Activated CD8-positive, alpha-beta memory T cell treated with anti-CD3 and anti-CD28 coated beads, Interleukin-2, amount 10 ng/mL, durations not matched to agents 7 days and 5 days (primary cell): Measurements from ENCODE around the gene CEP120. TPM values are rescaled to one million over a fixed set of nuclear protein-coding genes. Genes with fewer than 3 reads are reported as not detected.
"Not testable (repeated sequence)": the region's sequence is repeated elsewhere in the genome, so short reads cannot be mapped to it uniquely, and the experiment has no call there.

Experiments
- ATAC-seq: fragments of 150-1000 bp; cut with Tn5 transposase; one replicate; pipeline ENCODE4 v1.10.0; 2021; ENCODE audit warnings: moderate library complexity
- CTCF ChIA-PET: fragments of 350-600 bp; sonication (Branson Sonifier 250); formaldehyde crosslinking; loops from one replicate; lab custom pipeline; 2021; ENCODE audit warnings: antibody characterized with exemption; lab: Charles Lee
- DNase-seq: peaks from one replicate; pipeline ENCODE4 v3.0.0-alpha.2; 2020
- H3K27ac Mint-ChIP-seq: one replicate; pipeline ENCODE4 v1.8.0; 2021; ENCODE audit warnings: mild to moderate bottlenecking, mixed read lengths
- H3K27me3 Mint-ChIP-seq: one replicate; pipeline ENCODE4 v1.8.0; 2021; ENCODE audit warnings: mixed read lengths
- H3K36me3 Mint-ChIP-seq: one replicate; pipeline ENCODE4 v1.8.0; 2021; ENCODE audit warnings: mild to moderate bottlenecking, mixed read lengths
- H3K4me1 Mint-ChIP-seq: one replicate; pipeline ENCODE4 v1.8.0; 2021; ENCODE audit warnings: mixed read lengths
- H3K4me3 Mint-ChIP-seq: one replicate; pipeline ENCODE4 v1.8.0; 2021; ENCODE audit warnings: mild to moderate bottlenecking, moderate library complexity, mixed read lengths
- H3K9me3 Mint-ChIP-seq: one replicate; pipeline ENCODE4 v1.8.0; 2022; ENCODE audit warnings: low read depth, mixed read lengths
- total RNA-seq, 2 experiments: library from RNA; stranded (reverse); gene quantifications; one replicate each; pipeline ENCODE4 v1.2.3, GENCODE V29; 2021

CEP120 gene
- total RNA-seq, 2 experiments from 2014 or later = 29.4 to 32.1 TPM

DNA sequence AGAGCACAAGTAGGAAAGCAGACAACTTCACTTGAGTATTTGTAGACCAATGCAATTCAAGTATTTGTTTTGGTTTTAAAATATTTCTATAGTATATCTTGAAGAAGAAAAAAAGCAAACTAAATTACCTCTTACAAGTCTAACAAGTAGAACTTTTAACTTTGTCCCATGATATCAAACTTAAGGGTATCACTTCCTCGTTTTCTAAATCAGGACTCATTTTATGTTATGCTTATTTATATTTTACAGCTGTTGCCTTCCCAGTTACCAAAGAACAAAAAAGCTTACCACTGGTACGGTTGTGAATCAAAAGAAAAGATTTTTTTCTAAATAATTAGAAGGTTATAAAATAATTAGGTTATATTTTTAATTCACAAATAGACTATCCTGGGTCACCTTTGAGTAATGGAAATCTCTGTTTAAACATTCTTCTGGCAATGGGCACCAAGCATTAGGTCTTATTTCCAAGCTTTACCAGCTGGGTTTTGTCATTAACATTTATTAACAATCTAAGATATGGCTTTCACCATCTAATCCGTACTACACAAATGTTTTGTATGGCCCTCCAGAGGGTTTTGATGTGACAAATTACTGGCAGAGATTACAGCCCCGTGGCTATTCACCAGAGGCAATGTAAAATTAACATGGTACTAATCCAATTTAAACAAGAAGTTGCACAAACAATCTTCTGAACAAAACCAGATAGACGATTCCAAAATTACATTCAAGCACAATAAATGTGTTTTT is 63.6 kb downstream of the CEP120 start:
- no peaks in the 10 kb centered on the region for H3K27me3 Mint-ChIP-seq
- no peak for ATAC-seq
- peaks cover 4% of the 10 kb centered on the region for H3K9me3 Mint-ChIP-seq
- no peak for DNase-seq
- peaks cover 48% of the 10 kb centered on the region for H3K36me3 Mint-ChIP-seq
- no peak overlapping the region for H3K27ac Mint-ChIP-seq
- CTCF ChIA-PET = no interaction called here
- H3K4me1 Mint-ChIP-seq = no peaks in the 10 kb centered on the region
- no peak overlapping the region for H3K4me3 Mint-ChIP-seq

DNA sequence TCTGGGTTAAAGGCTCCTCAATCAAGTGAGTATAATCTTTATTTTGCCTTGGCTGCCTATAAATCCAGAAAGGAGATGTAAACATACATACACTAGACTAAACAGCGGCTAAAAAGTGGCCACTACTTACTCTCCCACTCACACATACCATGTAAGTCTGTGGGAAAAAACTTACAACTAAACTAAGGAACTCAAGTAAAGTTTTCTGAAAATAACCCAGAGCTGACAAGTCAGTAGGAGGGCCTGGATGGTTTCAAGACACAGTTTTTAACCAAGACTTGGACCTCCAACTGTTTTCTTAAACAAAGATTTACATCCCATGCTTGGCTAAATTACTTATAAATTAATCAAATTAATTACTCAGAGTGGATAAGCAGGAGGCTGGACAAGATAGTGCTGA is 64.5 kb downstream of the CEP120 start:
- ATAC-seq = no peak
- Mint-ChIP-seq H3K9me3 (peaks cover 4% of the 10 kb centered on the region), H3K4me1 (no peaks in the 10 kb centered on the region), H3K27ac (no peak overlapping the region), H3K27me3 (no peaks in the 10 kb centered on the region), H3K36me3 (peaks cover 48% of the 10 kb centered on the region), H3K4me3 (no peak overlapping the region)
- no peak for DNase-seq
- CTCF ChIA-PET = no interaction called here

GRCh38 chr5:123358304-123358703 is 64.9 kb downstream of the CEP120 start:
- Mint-ChIP-seq H3K27ac (no peak overlapping the region), H3K9me3 (peaks cover 4% of the 10 kb centered on the region), H3K4me3 (no peak overlapping the region), H3K27me3 (no peaks in the 10 kb centered on the region), H3K4me1 (no peaks in the 10 kb centered on the region), H3K36me3 (peaks cover 52% of the 10 kb centered on the region)
- DNase-seq (no peak), ATAC-seq (no peak)
- CTCF ChIA-PET = no interaction called here

- H3K36me3 Mint-ChIP-seq = peaks cover 16% of the 10 kb centered on the region
- no peaks in the 10 kb centered on the region for H3K9me3 Mint-ChIP-seq
- DNase-seq (no peak), ATAC-seq (no peak)
- no peak overlapping the region for H3K4me3 Mint-ChIP-seq
- no peak overlapping the region for H3K27ac Mint-ChIP-seq
- CTCF ChIA-PET = interaction anchor here (1.1 kb wide), 1 partner anchor 10 kb away, joined by 3 read pairs; no protein-coding TSS in a partner anchor
- H3K4me1 Mint-ChIP-seq = no peaks in the 10 kb centered on the region
- no peaks in the 10 kb centered on the region for H3K27me3 Mint-ChIP-seq
Measured at GRCh38 chr5:123351820-123352219, 71.4 kb downstream of the CEP120 start.

GRCh38 chr5:123351240-123351639 is 72.0 kb downstream of the CEP120 start:
- Mint-ChIP-seq H3K27me3 (no peaks in the 10 kb centered on the region), H3K27ac (no peak overlapping the region), H3K9me3 (no peaks in the 10 kb centered on the region), H3K4me1 (no peaks in the 10 kb centered on the region), H3K4me3 (no peak overlapping the region), H3K36me3 (peaks cover 13% of the 10 kb centered on the region)
- DNase-seq = no peak
- no peak for ATAC-seq
- CTCF ChIA-PET = no interaction called here

DNA sequence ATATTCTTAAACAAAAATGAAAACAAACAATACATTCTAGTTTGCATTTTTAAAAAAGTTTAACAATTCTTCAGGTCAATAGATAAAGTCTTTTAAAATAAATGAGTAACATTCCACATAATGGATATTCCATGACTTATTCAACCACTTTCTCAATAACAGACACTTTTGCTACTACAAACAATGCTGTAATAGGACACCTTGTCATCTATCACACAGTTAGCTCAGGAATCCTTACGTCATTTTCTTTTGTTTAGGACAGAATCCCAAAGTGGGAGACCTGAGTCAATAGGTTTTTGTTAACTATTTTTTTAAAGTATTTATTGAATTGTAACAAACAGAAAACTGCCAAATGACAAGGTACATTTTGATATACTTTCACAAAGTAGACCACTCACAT is 72.5 kb downstream of the CEP120 start:
- CTCF ChIA-PET = no interaction called here
- Mint-ChIP-seq H3K27ac (no peak overlapping the region), H3K9me3 (no peaks in the 10 kb centered on the region), H3K27me3 (no peaks in the 10 kb centered on the region), H3K4me1 (no peaks in the 10 kb centered on the region), H3K4me3 (no peak overlapping the region), H3K36me3 (peaks cover 10% of the 10 kb centered on the region)
- no peak for ATAC-seq
- no peak for DNase-seq

DNA sequence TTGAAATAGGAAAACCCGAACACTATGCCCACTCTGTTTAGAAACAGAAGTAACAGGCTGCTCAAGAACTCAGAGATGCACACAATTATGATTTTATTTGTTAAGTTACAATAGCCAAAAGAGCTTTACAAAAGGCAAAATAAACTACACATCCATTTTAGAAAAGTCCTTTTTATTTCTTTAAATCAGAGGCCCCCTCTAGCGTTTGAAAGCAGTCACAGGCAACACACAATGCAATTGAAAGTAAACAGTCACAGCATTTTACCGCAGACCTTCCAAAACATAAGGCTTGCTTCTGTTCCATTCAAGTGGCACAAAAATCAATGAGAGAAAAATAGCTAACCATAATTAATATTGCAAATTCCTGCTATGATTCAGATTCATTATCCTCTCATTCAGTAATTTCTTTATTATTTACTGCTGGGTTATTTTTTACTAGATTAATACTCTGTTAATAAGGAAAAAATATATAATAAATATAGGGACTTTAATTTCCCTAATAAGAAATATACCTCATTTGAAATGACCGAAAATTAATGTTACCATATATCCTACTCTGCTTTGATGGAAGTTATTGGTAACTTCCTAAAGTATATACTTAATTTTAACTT is 78.3 kb downstream of the CEP120 start:
- no peak overlapping the region for H3K4me3 Mint-ChIP-seq
- no peak for DNase-seq
- CTCF ChIA-PET = interaction anchor here (0.6 kb wide), 1 partner anchor 266 kb away, joined by 3 read pairs; no protein-coding TSS in a partner anchor

DNA sequence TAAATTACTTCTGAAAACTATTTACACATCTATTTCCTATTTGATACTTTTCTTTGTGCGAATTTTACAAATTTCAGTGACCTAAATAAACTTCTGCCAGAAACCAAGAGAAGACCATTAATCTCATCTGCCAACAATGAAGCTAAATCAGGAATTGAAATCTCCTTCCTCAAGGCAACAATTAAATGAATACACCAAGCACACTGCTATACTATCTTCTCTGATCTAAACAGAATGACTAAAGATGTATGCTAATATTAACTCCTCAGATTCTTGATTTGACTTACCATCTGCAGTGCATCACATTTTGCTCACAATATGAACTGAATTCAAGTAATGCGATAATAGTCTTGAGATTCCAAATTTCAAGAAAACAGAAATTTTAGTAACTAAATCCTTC is 82.3 kb downstream of the CEP120 start:
- DNase-seq = no peak
- Mint-ChIP-seq H3K27ac (no peak overlapping the region), H3K36me3 (peaks cover 1% of the 10 kb centered on the region), H3K27me3 (peaks cover 5% of the 10 kb centered on the region), H3K4me1 (no peaks in the 10 kb centered on the region), H3K9me3 (no peaks in the 10 kb centered on the region), H3K4me3 (no peak overlapping the region)
- no peak for ATAC-seq
- CTCF ChIA-PET = no interaction called here

More for the DNA sequence above, 78.3 kb downstream of the CEP120 start:
- no peaks in the 10 kb centered on the region for H3K4me1 Mint-ChIP-seq
- no peaks in the 10 kb centered on the region for H3K9me3 Mint-ChIP-seq
- no peak overlapping the region for H3K27ac Mint-ChIP-seq
- peaks cover 6% of the 10 kb centered on the region for H3K36me3 Mint-ChIP-seq
- no peaks in the 10 kb centered on the region for H3K27me3 Mint-ChIP-seq
- no peak for ATAC-seq

DNA sequence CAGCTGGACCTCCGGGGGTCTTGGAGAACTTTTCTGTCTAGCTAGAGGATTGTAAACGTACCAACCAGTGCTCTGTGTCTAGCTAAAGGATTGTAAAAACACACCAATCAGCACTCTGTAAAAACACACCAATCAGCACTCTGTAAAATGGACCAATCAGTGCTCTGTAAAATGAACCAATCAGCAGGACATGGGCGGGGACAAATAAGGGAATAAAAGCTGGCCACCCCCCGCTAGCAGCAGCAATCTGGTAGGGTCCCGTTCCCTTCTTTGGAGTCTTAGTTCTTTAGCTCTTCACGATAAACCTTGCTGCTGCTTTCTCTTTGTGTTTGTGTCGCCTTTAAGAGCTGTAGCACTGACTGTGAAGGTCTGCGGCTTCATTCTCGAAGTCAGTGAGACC is 114.8 kb downstream of the CEP120 start:
- CTCF ChIA-PET, H3K36me3 Mint-ChIP-seq, DNase-seq, H3K27me3 Mint-ChIP-seq, H3K4me3 Mint-ChIP-seq, H3K4me1 Mint-ChIP-seq, H3K9me3 Mint-ChIP-seq, ATAC-seq, H3K27ac Mint-ChIP-seq: not testable (repeated sequence)

GRCh38 chr5:123305751-123306150 is 117.5 kb downstream of the CEP120 start:
- ATAC-seq (no peak), DNase-seq (no peak)
- CTCF ChIA-PET = no interaction called here
- no peaks in the 10 kb centered on the region for H3K36me3 Mint-ChIP-seq
- H3K4me1 Mint-ChIP-seq = no peaks in the 10 kb centered on the region
- H3K27me3 Mint-ChIP-seq = peaks cover 12% of the 10 kb centered on the region
- no peaks in the 10 kb centered on the region for H3K9me3 Mint-ChIP-seq
- H3K27ac Mint-ChIP-seq = no peak overlapping the region
- H3K4me3 Mint-ChIP-seq = no peak overlapping the region

DNA sequence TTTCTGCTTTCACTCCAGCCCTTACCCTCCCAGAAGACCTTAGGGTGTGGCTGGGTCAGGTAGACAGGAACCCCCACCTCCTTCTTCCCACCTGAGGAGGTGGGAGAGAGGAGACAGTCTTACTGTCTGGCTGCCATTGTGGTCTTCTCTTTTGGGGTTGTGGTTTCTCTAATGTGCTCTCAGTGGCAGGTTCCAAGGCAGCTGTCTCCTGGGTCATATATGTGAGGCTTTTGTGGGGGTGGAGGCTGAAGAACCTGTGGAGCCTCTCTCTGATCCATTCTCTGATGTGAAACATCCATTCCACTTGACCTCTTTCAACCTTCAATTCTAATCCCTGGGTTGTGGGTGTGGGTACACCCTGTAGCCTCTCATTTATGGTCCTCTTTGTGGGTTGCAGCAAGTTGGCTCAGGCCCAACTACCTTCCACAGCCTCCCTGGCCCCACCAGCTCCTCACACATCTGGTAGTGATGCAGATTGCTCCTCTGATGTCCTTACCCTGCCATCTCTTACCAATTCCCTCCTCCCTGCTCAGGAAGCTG is 118.4 kb downstream of the CEP120 start:
- DNase-seq (no peak), ATAC-seq (no peak)
- H3K36me3 Mint-ChIP-seq = no peaks in the 10 kb centered on the region
- H3K27me3 Mint-ChIP-seq = peaks cover 15% of the 10 kb centered on the region
- no peak overlapping the region for H3K4me3 Mint-ChIP-seq
- no peak overlapping the region for H3K27ac Mint-ChIP-seq
- no peaks in the 10 kb centered on the region for H3K4me1 Mint-ChIP-seq
- CTCF ChIA-PET = no interaction called here
- peaks cover 2% of the 10 kb centered on the region for H3K9me3 Mint-ChIP-seq

GRCh38 chr5:123303802-123304201 is 119.4 kb downstream of the CEP120 start:
- CTCF ChIA-PET = no interaction called here
- H3K4me1 Mint-ChIP-seq = no peaks in the 10 kb centered on the region
- no peak for ATAC-seq
- H3K36me3 Mint-ChIP-seq = no peaks in the 10 kb centered on the region
- H3K9me3 Mint-ChIP-seq = peaks cover 5% of the 10 kb centered on the region
- no peak for DNase-seq
- peaks cover 21% of the 10 kb centered on the region for H3K27me3 Mint-ChIP-seq
- no peak overlapping the region for H3K27ac Mint-ChIP-seq
- no peak overlapping the region for H3K4me3 Mint-ChIP-seq

DNA sequence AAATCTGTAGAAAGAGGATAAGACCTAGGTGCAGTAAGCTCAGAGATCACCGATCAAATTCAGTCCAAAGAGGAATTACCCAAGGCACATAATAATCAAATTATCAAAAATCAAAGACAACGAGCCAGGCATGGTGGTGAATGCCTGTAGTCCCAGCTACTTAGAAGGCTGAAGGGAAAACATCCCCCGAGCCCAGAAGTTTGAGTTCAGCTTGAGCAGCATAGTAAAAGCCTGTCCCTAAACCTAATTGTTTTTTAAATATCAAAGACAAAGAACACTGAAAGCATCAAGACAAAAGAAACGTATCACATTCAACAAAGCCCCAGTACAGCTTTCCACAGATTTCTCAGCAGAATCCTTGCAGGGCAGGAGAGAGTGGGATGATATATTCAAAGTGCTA is 122.9 kb downstream of the CEP120 start:
- Mint-ChIP-seq H3K27me3 (peaks cover 28% of the 10 kb centered on the region), H3K4me1 (peaks cover 1% of the 10 kb centered on the region), H3K4me3 (no peak overlapping the region), H3K36me3 (peaks cover 1% of the 10 kb centered on the region), H3K9me3 (peaks cover 5% of the 10 kb centered on the region), H3K27ac (no peak overlapping the region)
- CTCF ChIA-PET = no interaction called here
- no peak for ATAC-seq
- DNase-seq = no peak

- ATAC-seq (no peak), DNase-seq (no peak)
- H3K4me1 Mint-ChIP-seq = peaks cover 1% of the 10 kb centered on the region
- H3K36me3 Mint-ChIP-seq = peaks cover 1% of the 10 kb centered on the region
- H3K27me3 Mint-ChIP-seq = peaks cover 31% of the 10 kb centered on the region
- peaks cover 5% of the 10 kb centered on the region for H3K9me3 Mint-ChIP-seq
- no peak overlapping the region for H3K4me3 Mint-ChIP-seq
- H3K27ac Mint-ChIP-seq = no peak overlapping the region
- CTCF ChIA-PET = no interaction called here
Measured at GRCh38 chr5:123299136-123299535, 124.1 kb downstream of the CEP120 start.
